Esophagus squamous epithelium (tissue), 4 donors: Measurements from ENCODE around the gene ZIC4.

ENCODE experiments used
- POLR2A ChIP-seq, 4 donors: fragments of 450-650 bp; IDR thresholded peaks; one replicate each; pipeline ENCODE4 v1.6.1; 2017; ENCODE audit warnings: antibody characterized with exemption in 4 of 4, mild to moderate bottlenecking in 4 of 4, moderate library complexity in 3 of 4
- TF ChIP-seq, protein P1 (sequence below), 6 experiments: fragments of 450-650 bp in 4 of 6; fragments of 200-600 bp in 2 of 6; sonication (generic) in 2 of 6; IDR thresholded peaks; one replicate each; pipeline ENCODE4 v1.5.1; 2016 to 2019; ENCODE audit warnings: antibody characterized with exemption in 6 of 6, mild to moderate bottlenecking in 4 of 6, moderate library complexity in 4 of 6

DNA sequence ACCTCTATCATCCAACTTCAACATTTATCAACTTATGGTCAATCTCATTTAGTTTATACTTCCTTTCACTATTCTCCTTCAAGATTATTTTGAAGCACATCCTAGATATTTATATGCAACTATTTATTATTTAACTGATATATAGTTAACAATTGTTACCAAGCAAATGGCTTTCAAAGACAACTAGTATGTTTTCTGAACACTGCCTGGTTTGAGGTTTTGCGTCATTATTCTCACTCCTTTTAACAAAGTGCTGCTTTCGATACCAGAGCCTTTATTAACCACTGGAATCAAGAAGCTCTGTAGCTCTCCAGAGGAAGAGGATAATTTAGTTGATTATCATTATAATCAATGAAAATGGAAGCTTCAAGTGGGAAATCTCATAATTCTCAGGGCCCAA is 22.4 kb upstream of the ZIC4 start:
- TF ChIP-seq POLR2A (IDR thresholded peaks at IDR 0.05) = no peak
- TF ChIP-seq, protein P1, sequence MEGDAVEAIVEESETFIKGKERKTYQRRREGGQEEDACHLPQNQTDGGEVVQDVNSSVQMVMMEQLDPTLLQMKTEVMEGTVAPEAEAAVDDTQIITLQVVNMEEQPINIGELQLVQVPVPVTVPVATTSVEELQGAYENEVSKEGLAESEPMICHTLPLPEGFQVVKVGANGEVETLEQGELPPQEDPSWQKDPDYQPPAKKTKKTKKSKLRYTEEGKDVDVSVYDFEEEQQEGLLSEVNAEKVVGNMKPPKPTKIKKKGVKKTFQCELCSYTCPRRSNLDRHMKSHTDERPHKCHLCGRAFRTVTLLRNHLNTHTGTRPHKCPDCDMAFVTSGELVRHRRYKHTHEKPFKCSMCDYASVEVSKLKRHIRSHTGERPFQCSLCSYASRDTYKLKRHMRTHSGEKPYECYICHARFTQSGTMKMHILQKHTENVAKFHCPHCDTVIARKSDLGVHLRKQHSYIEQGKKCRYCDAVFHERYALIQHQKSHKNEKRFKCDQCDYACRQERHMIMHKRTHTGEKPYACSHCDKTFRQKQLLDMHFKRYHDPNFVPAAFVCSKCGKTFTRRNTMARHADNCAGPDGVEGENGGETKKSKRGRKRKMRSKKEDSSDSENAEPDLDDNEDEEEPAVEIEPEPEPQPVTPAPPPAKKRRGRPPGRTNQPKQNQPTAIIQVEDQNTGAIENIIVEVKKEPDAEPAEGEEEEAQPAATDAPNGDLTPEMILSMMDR (IDR thresholded peaks at IDR 0.05) = no peak
